ENCODE results near the gene RMND5A.
A peak's percentile ranks its signal among the peaks of the same experiment; 100 is the strongest.

- TF ChIP-seq POLR2A (IDR thresholded peaks at IDR 0.05): no peak
- peak in 1 of 2 donors; percentile 55 for TF ChIP-seq CTCF (IDR thresholded peaks at IDR 0.05)
Measured at GRCh38 chr2:86764661-86765309, 44.7 kb downstream of the RMND5A start.
